Activated B cell treated with CpG ODN at 0.5 μM for 24 hours (primary cell): ENCODE measurements around the gene ANKH. TPM values are rescaled to one million over a fixed set of nuclear protein-coding genes. Genes with fewer than 3 reads are reported as not detected.

Source experiments
- ATAC-seq: fragments of 200-7000 bp; cut with Tn5 transposase; one replicate; pipeline ENCODE4 v1.10.0; 2021; ENCODE audit warnings: low read depth, mild to moderate bottlenecking, moderate library complexity
- CTCF ChIA-PET: fragments of 350-600 bp; sonication (Branson Sonifier 250); formaldehyde crosslinking; loops from one replicate; lab custom pipeline; 2021; ENCODE audit warnings: antibody characterized with exemption; lab: Charles Lee
- POLR2A ChIA-PET: fragments of 350-600 bp; sonication (Branson Sonifier 250); formaldehyde crosslinking; loops from one replicate; lab custom pipeline; 2021; ENCODE audit warnings: antibody characterized with exemption; lab: Charles Lee
- DNase-seq: peaks from one replicate; pipeline ENCODE4 v3.0.0; 2022
- H3K27ac Mint-ChIP-seq: one replicate; pipeline ENCODE4 v1.8.0; 2020; ENCODE audit warnings: mixed read lengths
- H3K27me3 Mint-ChIP-seq: one replicate; pipeline ENCODE4 v1.8.0; 2021; ENCODE audit warnings: mixed read lengths
- H3K36me3 Mint-ChIP-seq: one replicate; pipeline ENCODE4 v1.8.0; 2021; ENCODE audit warnings: low read depth, mixed read lengths
- H3K4me1 Mint-ChIP-seq: one replicate; pipeline ENCODE4 v1.8.0; 2021; ENCODE audit warnings: mixed read lengths
- H3K4me3 Mint-ChIP-seq: one replicate; pipeline ENCODE4 v1.8.0; 2020; ENCODE audit warnings: mild to moderate bottlenecking, mixed read lengths
- H3K9me3 Mint-ChIP-seq: one replicate; pipeline ENCODE4 v1.8.0; 2020; ENCODE audit warnings: mixed read lengths
- intact Hi-C: fragments of 100-400 bp; cut with micrococcal nuclease; formaldehyde crosslinking; loops from one replicate; pipeline ENCODE4 v1.15.1; 2024
- total RNA-seq: library from RNA; stranded (reverse); gene quantifications from 2 replicates; pipeline ENCODE4 v1.2.3, GENCODE V29; 2022
- TF ChIP-seq, protein P1 (sequence below): fragments of 200-600 bp; IDR thresholded peaks from one replicate; pipeline ENCODE4 v1.8.0; 2022; ENCODE audit warnings: antibody characterized with exemption, mild to moderate bottlenecking

Gene ANKH
- total RNA-seq, 1 donor from 2014 or later, result 43.3 TPM

DNA sequence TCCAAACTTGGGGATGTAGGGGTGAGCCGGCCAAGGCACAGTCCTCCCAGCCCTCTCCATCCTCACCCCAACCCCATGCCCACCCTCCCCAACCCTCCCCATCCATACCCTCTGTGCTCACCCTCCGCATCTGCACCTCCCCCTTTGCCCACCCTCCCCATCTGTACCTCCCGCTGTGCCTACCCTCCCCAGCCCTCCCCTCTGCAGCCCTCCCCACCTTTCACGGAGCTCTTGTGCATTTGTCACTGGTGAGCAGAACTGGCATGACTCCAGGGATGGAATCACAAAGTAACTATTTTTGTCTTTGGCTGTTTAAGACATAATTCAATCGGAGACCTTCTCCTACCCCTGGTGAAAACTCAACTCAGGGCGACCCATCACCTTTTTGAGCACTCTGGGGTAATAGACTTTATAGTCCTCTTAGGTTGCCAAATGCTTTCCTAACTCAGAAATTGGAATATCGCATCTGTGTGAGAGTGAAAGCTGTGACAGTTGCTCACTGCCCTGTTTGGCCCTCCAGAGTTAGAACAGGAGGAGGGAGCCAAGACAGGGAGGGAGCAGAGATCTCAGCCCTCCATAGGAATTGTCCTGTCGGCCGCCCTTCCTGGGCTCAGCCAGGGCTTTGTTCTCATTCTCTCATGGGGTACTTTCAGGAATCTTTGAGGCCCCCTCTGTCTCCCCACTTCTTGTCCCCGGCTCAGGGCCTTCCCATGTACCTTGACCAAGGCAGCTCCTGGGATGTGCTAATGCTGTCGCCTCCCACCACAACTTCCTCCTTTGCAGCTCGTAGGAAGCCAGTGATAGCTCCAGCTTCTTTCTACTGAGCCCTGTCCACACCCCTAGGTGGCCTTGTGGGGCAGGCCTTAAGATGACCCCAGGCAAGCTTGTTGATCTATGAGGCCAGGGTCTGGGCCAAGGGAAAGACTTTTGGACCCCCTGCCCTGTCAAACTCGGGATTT is 170.8 kb downstream of the ANKH start:
- CTCF ChIA-PET, result no interaction called here
- no peak for ATAC-seq

GRCh38 chr5:14699807-14700400 is 171.7 kb downstream of the ANKH start:
- TF ChIP-seq, protein P1, sequence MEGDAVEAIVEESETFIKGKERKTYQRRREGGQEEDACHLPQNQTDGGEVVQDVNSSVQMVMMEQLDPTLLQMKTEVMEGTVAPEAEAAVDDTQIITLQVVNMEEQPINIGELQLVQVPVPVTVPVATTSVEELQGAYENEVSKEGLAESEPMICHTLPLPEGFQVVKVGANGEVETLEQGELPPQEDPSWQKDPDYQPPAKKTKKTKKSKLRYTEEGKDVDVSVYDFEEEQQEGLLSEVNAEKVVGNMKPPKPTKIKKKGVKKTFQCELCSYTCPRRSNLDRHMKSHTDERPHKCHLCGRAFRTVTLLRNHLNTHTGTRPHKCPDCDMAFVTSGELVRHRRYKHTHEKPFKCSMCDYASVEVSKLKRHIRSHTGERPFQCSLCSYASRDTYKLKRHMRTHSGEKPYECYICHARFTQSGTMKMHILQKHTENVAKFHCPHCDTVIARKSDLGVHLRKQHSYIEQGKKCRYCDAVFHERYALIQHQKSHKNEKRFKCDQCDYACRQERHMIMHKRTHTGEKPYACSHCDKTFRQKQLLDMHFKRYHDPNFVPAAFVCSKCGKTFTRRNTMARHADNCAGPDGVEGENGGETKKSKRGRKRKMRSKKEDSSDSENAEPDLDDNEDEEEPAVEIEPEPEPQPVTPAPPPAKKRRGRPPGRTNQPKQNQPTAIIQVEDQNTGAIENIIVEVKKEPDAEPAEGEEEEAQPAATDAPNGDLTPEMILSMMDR, result no peak
- intact Hi-C loops, result no loop called here
- Mint-ChIP-seq H3K36me3 (peaks cover 83% of the 10 kb centered on the region), H3K27ac (no peak overlapping the region), H3K27me3 (no peaks in the 10 kb centered on the region), H3K9me3 (no peaks in the 10 kb centered on the region), H3K4me3 (no peak overlapping the region), H3K4me1 (peaks cover 3% of the 10 kb centered on the region)
- no peak for DNase-seq
- CTCF ChIA-PET, result no interaction called here
- ATAC-seq, result no peak
- POLR2A ChIA-PET, result no interaction called here

More for the DNA sequence above, 170.8 kb downstream of the ANKH start:
- peaks cover 81% of the 10 kb centered on the region for H3K36me3 Mint-ChIP-seq
- intact Hi-C loops, result no loop called here
- no peak overlapping the region for H3K27ac Mint-ChIP-seq
- H3K4me3 Mint-ChIP-seq, result no peak overlapping the region
- TF ChIP-seq, protein P1, result no peak
- no peaks in the 10 kb centered on the region for H3K27me3 Mint-ChIP-seq
- POLR2A ChIA-PET, result no interaction called here
- no peak for DNase-seq
- H3K4me1 Mint-ChIP-seq, result peaks cover 9% of the 10 kb centered on the region
- no peaks in the 10 kb centered on the region for H3K9me3 Mint-ChIP-seq

- intact Hi-C loops, result no loop called here
- Mint-ChIP-seq H3K4me1 (peaks cover 3% of the 10 kb centered on the region), H3K36me3 (peaks cover 83% of the 10 kb centered on the region), H3K27me3 (no peaks in the 10 kb centered on the region), H3K4me3 (no peak overlapping the region), H3K27ac (no peak overlapping the region), H3K9me3 (no peaks in the 10 kb centered on the region)
- ATAC-seq, result no peak
- CTCF ChIA-PET, result no interaction called here
- TF ChIP-seq, protein P1, result no peak
- POLR2A ChIA-PET, result no interaction called here
- DNase-seq, result no peak
Observed at GRCh38 chr5:14699159-14699558, 172.4 kb downstream of the ANKH start.

GRCh38 chr5:14698495-14698894 is 173.1 kb downstream of the ANKH start:
- Mint-ChIP-seq H3K27me3 (no peaks in the 10 kb centered on the region), H3K4me1 (peaks cover 3% of the 10 kb centered on the region), H3K9me3 (no peaks in the 10 kb centered on the region), H3K27ac (no peak overlapping the region), H3K4me3 (no peak overlapping the region), H3K36me3 (peaks cover 86% of the 10 kb centered on the region)
- DNase-seq, result no peak
- TF ChIP-seq, protein P1, result no peak
- ChIA-PET CTCF (no interaction called here), POLR2A (no interaction called here)
- ATAC-seq, result no peak
- intact Hi-C loops, result no loop called here

DNA sequence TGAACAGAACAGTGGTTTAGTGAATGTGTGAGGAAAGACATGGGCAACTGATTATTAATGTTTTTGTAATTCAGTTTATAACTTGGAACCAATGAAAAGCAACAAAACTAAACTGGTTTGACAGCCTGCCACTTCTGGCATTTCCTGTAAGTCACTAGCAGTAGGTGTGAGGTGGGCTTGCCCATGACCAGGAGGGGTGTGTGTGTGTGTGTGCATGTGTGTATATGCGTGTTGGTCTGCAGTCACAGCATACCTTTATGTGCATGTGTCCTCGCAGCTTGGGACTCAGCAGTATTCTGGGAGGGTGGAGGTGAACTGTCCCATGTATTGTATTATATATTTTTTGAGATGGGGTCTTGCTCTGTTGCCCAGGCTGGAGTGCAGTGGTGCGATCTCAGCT is 174.7 kb downstream of the ANKH start:
- Mint-ChIP-seq H3K27ac (no peak overlapping the region), H3K9me3 (no peaks in the 10 kb centered on the region), H3K27me3 (no peaks in the 10 kb centered on the region), H3K4me1 (peaks cover 3% of the 10 kb centered on the region), H3K4me3 (no peak overlapping the region), H3K36me3 (peaks cover 87% of the 10 kb centered on the region)
- ChIA-PET POLR2A (no interaction called here), CTCF (no interaction called here)
- DNase-seq (no peak), ATAC-seq (no peak)
- intact Hi-C loops, result no loop called here
- TF ChIP-seq, protein P1, result no peak
